H1 (cell line): ENCODE data around the gene FNDC10. TPM values are rescaled to one million over a fixed set of nuclear protein-coding genes. Genes with fewer than 3 reads are reported as not detected.

Source experiments
- CTCF ChIA-PET: fragments of 300-600 bp; sonication (Branson Sonifier 250); formaldehyde crosslinking; loops from one replicate; lab custom pipeline; 2021; ENCODE audit not compliant: partially characterized antibody; lab: Charles Lee
- POLR2A ChIA-PET: fragments of 300-600 bp; sonication (Branson Sonifier 250); formaldehyde crosslinking; loops from one replicate; lab custom pipeline; 2021; ENCODE audit warnings: inconsistent platforms; ENCODE audit not compliant: partially characterized antibody; lab: Charles Lee
- DNase-seq, 2 experiments: peaks; one replicate each; pipeline versions ENCODE4 v3.0.0 to v3.0.0-alpha.2; 2010 to 2022; ENCODE audit warnings: low spot score in 2 of 2, low read depth in 1 of 2, mixed read lengths in 1 of 2
- FAIRE-seq: peaks from 2 replicates; lab custom pipeline; 2011; peaks lifted over from hg19 to GRCh38; lab: Jason Lieb, UNC
- H2AFZ ChIP-seq: 2 replicates; pipeline ENCODE4 v1.8.1; 2012; ENCODE audit warnings: low read length, inconsistent platforms
- H2AK5ac ChIP-seq: 2 replicates; pipeline ENCODE4 v1.6.1; 2013; ENCODE audit warnings: low read depth, low read length
- H2BK120ac ChIP-seq: replicated peaks from 2 replicates; pipeline ENCODE3; 2013; ENCODE audit warnings: low read depth, low read length, inconsistent platforms
- H2BK12ac ChIP-seq: 2 replicates; pipeline ENCODE4 v1.6.1; 2013; ENCODE audit warnings: low read depth, low read length
- H2BK15ac ChIP-seq: 2 replicates; pipeline ENCODE4 v1.6.1; 2013; ENCODE audit warnings: low read length
- H2BK20ac ChIP-seq: 2 replicates; pipeline ENCODE4 v1.6.1; 2013; ENCODE audit warnings: low read length
- H2BK5ac ChIP-seq: 2 replicates; pipeline ENCODE4 v1.6.1; 2013; ENCODE audit warnings: low read depth, low read length
- H3K14ac ChIP-seq: 2 replicates; pipeline ENCODE4 v1.6.1; 2013; ENCODE audit warnings: inconsistent platforms; ENCODE audit not compliant: insufficient read length
- H3K18ac ChIP-seq: 2 replicates; pipeline ENCODE4 v1.6.1; 2013; ENCODE audit warnings: low read length; ENCODE audit errors: extremely low read depth
- H3K23ac ChIP-seq: 2 replicates; pipeline ENCODE4 v1.6.1; 2013; ENCODE audit warnings: inconsistent platforms; ENCODE audit not compliant: insufficient read length
- H3K23me2 ChIP-seq: 2 replicates; pipeline ENCODE4 v1.6.1; 2013; ENCODE audit warnings: low read depth, low read length
- H3K27ac ChIP-seq: 2 replicates; pipeline ENCODE4 v1.6.1; 2011; ENCODE audit warnings: low read depth, low read length, inconsistent platforms
- H3K27me3 ChIP-seq, 4 experiments: replicated peaks in 1 of 4; 1 replicate in 1 of 4; 2 replicates in 3 of 4; pipeline versions ENCODE4 v1.6.1 to v1.8.1; 2011 to 2013; ENCODE audit warnings: low read length in 3 of 4, mild to moderate bottlenecking in 3 of 4, inconsistent platforms in 2 of 4, mixed read lengths in 2 of 4, moderate library complexity in 1 of 4; ENCODE audit not compliant: control insufficient read depth in 3 of 4, insufficient read depth in 3 of 4; ENCODE audit errors: extremely low read depth in 1 of 4
- H3K36me3 ChIP-seq, 4 experiments: 2 replicates each; pipeline versions ENCODE4 v1.6.1 to v1.8.1; 2011 to 2013; ENCODE audit warnings: mild to moderate bottlenecking in 4 of 4, low read length in 3 of 4, moderate library complexity in 2 of 4, control low read depth in 1 of 4, inconsistent platforms in 1 of 4; ENCODE audit not compliant: insufficient read depth in 4 of 4, control insufficient read depth in 2 of 4
- H3K4ac ChIP-seq: replicated peaks from 2 replicates; pipeline ENCODE3; 2013; ENCODE audit warnings: low read length, low read depth, mixed read lengths, inconsistent platforms; ENCODE audit not compliant: insufficient read length
- H3K4me1 ChIP-seq, 4 experiments: replicated peaks in 1 of 4; 1 replicate in 1 of 4; 2 replicates in 3 of 4; pipeline versions ENCODE4 v1.6.1 to v1.8.1; 2011 to 2013; ENCODE audit warnings: low read length in 3 of 4, inconsistent platforms in 2 of 4, mixed read lengths in 1 of 4; ENCODE audit not compliant: insufficient read depth in 4 of 4, control insufficient read depth in 3 of 4
- H3K4me2 ChIP-seq, 2 experiments: 2 replicates each; pipeline versions ENCODE4 v1.6.1 to v1.8.1; 2011 to 2013; ENCODE audit warnings: low read depth in 2 of 2, low read length in 2 of 2, control low read depth in 1 of 2, inconsistent platforms in 1 of 2, mild to moderate bottlenecking in 1 of 2; ENCODE audit not compliant: insufficient read depth in 1 of 2
- H3K4me3 ChIP-seq, 4 experiments: fragments of 200-600, 300-600 bp in 1 of 4; sonication (generic), shearing (Covaris generic), sonication (Bioruptor Twin) in 1 of 4; 2 replicates each; pipeline versions ENCODE4 v1.5.1 to v1.8.1; 2011 to 2016; ENCODE audit warnings: low read length in 4 of 4, low read depth in 3 of 4, control low read depth in 2 of 4, inconsistent platforms in 2 of 4, mild to moderate bottlenecking in 2 of 4, mixed read lengths in 1 of 4, moderate library complexity in 1 of 4; ENCODE audit not compliant: insufficient read depth in 2 of 4; ENCODE audit errors: extremely low read depth in 1 of 4
- H3K56ac ChIP-seq: replicated peaks from 2 replicates; pipeline ENCODE3; 2013; ENCODE audit warnings: low read depth, mild to moderate bottlenecking, mixed read lengths, low read length, inconsistent platforms; ENCODE audit not compliant: insufficient read length
- H3K79me1 ChIP-seq: 2 replicates; pipeline ENCODE4 v1.6.1; 2013; ENCODE audit warnings: low read depth, low read length, control low read depth
- H3K79me2 ChIP-seq, 2 experiments: 2 replicates each; pipeline versions ENCODE4 v1.6.1 to v1.8.1; 2012 to 2013; ENCODE audit warnings: low read length in 2 of 2, mild to moderate bottlenecking in 2 of 2, inconsistent platforms in 1 of 2; ENCODE audit not compliant: insufficient read depth in 2 of 2, control insufficient read depth in 1 of 2
- H3K9ac ChIP-seq, 4 experiments: replicated peaks in 1 of 4; 1 replicate in 1 of 4; 2 replicates in 3 of 4; pipeline versions ENCODE4 v1.6.1 to v1.8.1; 2011 to 2013; ENCODE audit warnings: low read depth in 3 of 4, low read length in 3 of 4, control low read depth in 2 of 4, mild to moderate bottlenecking in 2 of 4, moderate library complexity in 2 of 4, inconsistent platforms in 1 of 4; ENCODE audit errors: extremely low read depth in 1 of 4
- H3K9me3 ChIP-seq, 2 experiments: 2 replicates each; pipeline versions ENCODE4 v1.6.1 to v1.8.1; 2012 to 2013; ENCODE audit warnings: mild to moderate bottlenecking in 2 of 2, moderate library complexity in 2 of 2, control low read depth in 1 of 2, inconsistent platforms in 1 of 2, low read depth in 1 of 2, low read length in 1 of 2, mixed read lengths in 1 of 2; ENCODE audit not compliant: insufficient read depth in 2 of 2
- H4K20me1 ChIP-seq, 2 experiments: replicated peaks in 1 of 2; 2 replicates each; pipeline versions ENCODE3 to v1.8.1; 2011 to 2013; ENCODE audit warnings: inconsistent platforms in 2 of 2, low read length in 2 of 2, mild to moderate bottlenecking in 1 of 2; ENCODE audit not compliant: insufficient read depth in 2 of 2, control insufficient read depth in 1 of 2
- H4K5ac ChIP-seq: 2 replicates; pipeline ENCODE4 v1.6.1; 2013; ENCODE audit warnings: low read length, low read depth, mixed read lengths, inconsistent platforms; ENCODE audit not compliant: insufficient read length
- H4K8ac ChIP-seq: 2 replicates; pipeline ENCODE4 v1.8.0; 2013; ENCODE audit warnings: mild to moderate bottlenecking, moderate library complexity, low read length, inconsistent platforms; ENCODE audit not compliant: insufficient read depth; ENCODE audit errors: extremely low read depth
- H4K91ac ChIP-seq: replicated peaks from 2 replicates; pipeline ENCODE3; 2013; ENCODE audit warnings: low read length, mixed read lengths, inconsistent platforms; ENCODE audit not compliant: insufficient read length
- ASH2L ChIP-seq: fragments of 200-600, 300-600 bp; sonication (generic); IDR thresholded peaks from one replicate; pipeline ENCODE4 v1.7.1; 2017; ENCODE audit warnings: low read length
- ATF3 ChIP-seq: IDR thresholded peaks from 2 replicates; pipeline ENCODE4 v1.6.1; 2011; ENCODE audit warnings: low read depth, mild to moderate bottlenecking, low read length; ENCODE audit not compliant: insufficient read depth
- CEBPB ChIP-seq: IDR thresholded peaks from 2 replicates; pipeline ENCODE4 v1.6.1; 2012; ENCODE audit warnings: low read depth, low read length
- EP300 ChIP-seq, 2 experiments: IDR thresholded peaks; 1 replicate in 1 of 2; 2 replicates in 1 of 2; pipeline ENCODE4 v1.6.1; 2011 to 2012; ENCODE audit warnings: low read depth in 2 of 2, low read length in 2 of 2, mild to moderate bottlenecking in 2 of 2, borderline replicate concordance in 1 of 2, inconsistent platforms in 1 of 2, moderate library complexity in 1 of 2
- GABPA ChIP-seq: IDR thresholded peaks from 2 replicates; pipeline ENCODE4 v1.6.1; 2011; ENCODE audit warnings: mild to moderate bottlenecking, low read length, moderate library complexity, borderline replicate concordance; ENCODE audit not compliant: insufficient read depth
- HDAC6 ChIP-seq: IDR thresholded peaks from one replicate; pipeline ENCODE4 v1.7.1; 2012; ENCODE audit warnings: low read depth, mild to moderate bottlenecking, inconsistent platforms, low read length, moderate library complexity
- KDM4A ChIP-seq: IDR thresholded peaks from one replicate; pipeline ENCODE4 v1.7.1; 2012; ENCODE audit warnings: low read depth, mild to moderate bottlenecking, moderate library complexity, low read length, inconsistent platforms; ENCODE audit not compliant: severe bottlenecking
- KDM5A ChIP-seq: fragments of 200-600 bp; IDR thresholded peaks from 2 replicates; pipeline ENCODE4 v1.7.1; 2012; ENCODE audit warnings: mild to moderate bottlenecking, low read length, inconsistent platforms, mixed read lengths
- PHF8 ChIP-seq: fragments of 200-600 bp; sonication (generic); conservative IDR thresholded peaks from 2 replicates; pipeline ENCODE4 v1.7.1; 2012; ENCODE audit warnings: low read depth, mild to moderate bottlenecking, inconsistent platforms, low read length, moderate library complexity
- POLR2A ChIP-seq, 2 experiments: IDR thresholded peaks; 1 replicate in 1 of 2; 2 replicates in 1 of 2; pipeline ENCODE4 v1.6.1; 2011; ENCODE audit warnings: low read depth in 2 of 2, low read length in 2 of 2, mild to moderate bottlenecking in 2 of 2; ENCODE audit errors: control extremely low read depth in 1 of 2
- SAP30 ChIP-seq: fragments of 300-600 bp; sonication (generic); IDR thresholded peaks from 2 replicates; pipeline ENCODE4 v1.7.1; 2012; ENCODE audit warnings: low read length, moderate library complexity, mild to moderate bottlenecking, inconsistent platforms; ENCODE audit not compliant: insufficient read depth, insufficient replicate concordance
- SRF ChIP-seq: IDR thresholded peaks from 2 replicates; pipeline ENCODE4 v1.6.1; 2011; ENCODE audit warnings: mild to moderate bottlenecking, low read depth, low read length, moderate library complexity
- TAF1 ChIP-seq: IDR thresholded peaks from 2 replicates; pipeline ENCODE4 v1.6.1; 2011; ENCODE audit warnings: mild to moderate bottlenecking, low read depth, low read length
- WGBS, 2 experiments: shearing (Covaris generic) in 1 of 2; methylation state at CpG; one replicate each; pipeline versions ENCODE4 v1.1.6 to v1.1.7; 2013 to 2015; ENCODE audit warnings: low lambda C conversion rate in 2 of 2, mixed read lengths in 2 of 2, inconsistent platforms in 1 of 2, low coverage in 1 of 2, missing lambda C conversion rate in 1 of 2; ENCODE audit not compliant: insufficient replicate concordance in 2 of 2, insufficient coverage in 1 of 2, insufficient read length in 1 of 2; ENCODE audit errors: extremely low coverage in 1 of 2, missing lambda C conversion rate in 1 of 2; 5-methylcytosine and 5-hydroxymethylcytosine counted together
- polyA plus RNA-seq, 7 experiments: library from polyadenylated mRNA; depleted of rRNA in 3 of 7; stranded (reverse) in 5 of 7; unstranded in 2 of 7; fragments of >200 nt in 5 of 7; fragments of 200-250 nt in 2 of 7; gene quantifications; 1 replicate in 5 of 7; 2 replicates in 1 of 7; 4 replicates in 1 of 7; pipeline versions ENCODE4 v1.2.1 to v1.2.3, GENCODE V29; 2011 to 2013; ENCODE audit warnings: missing spikeins in 2 of 7, mixed read lengths in 2 of 7
- total RNA-seq: library from RNA; stranded (reverse); fragmentation: NEBNext Ultra II Directional; extraction: Animal tissue kit (Norgen Biotek cat#: 25700); gene quantifications from 2 replicates; pipeline ENCODE4 v1.2.1, GENCODE V29; 2021

The FNDC10 gene
- total and polyA plus RNA-seq, 2 of the 8 experiments (the other 6 are each of a cell fraction or from before 2014, with no cell fraction given): 19.0 to 21.8 TPM

GRCh38 chr1:1617516-1617915 lies 17.6 kb upstream of the FNDC10 start:
- POLR2A ChIA-PET: interaction anchor here (4.6 kb wide), 1 partner anchor 13 kb away, joined by 34 read pairs; the partner anchor contains the start of gene MMP23B
- FAIRE-seq (no peak), DNase-seq (no peak)
- H2AFZ ChIP-seq: no peak overlapping the region
- H3K4me2 ChIP-seq: no peak overlapping the region; a peak in 1 of 4 replicates
- H3K14ac ChIP-seq: no peak overlapping the region
- H3K18ac ChIP-seq: no peak overlapping the region
- H3K4ac ChIP-seq: no peak overlapping the region
- peaks cover 0 to 13% (median 5%) of the 10 kb centered on the region in 4 experiments; a peak in 5 of 7 replicates for H3K4me1 ChIP-seq
- no peaks in the 10 kb centered on the region for H3K9me3 ChIP-seq
- no peak overlapping the region for H2BK5ac ChIP-seq
- no peak overlapping the region for H2BK20ac ChIP-seq
- H4K5ac ChIP-seq: no peak overlapping the region
- H3K56ac ChIP-seq: no peak overlapping the region
- H2BK15ac ChIP-seq: no peak overlapping the region
- H3K9ac ChIP-seq: no peak overlapping the region
- peaks cover 6% of the 10 kb centered on the region; the same call in 1 of the 2 replicates for H3K23me2 ChIP-seq
- no peak overlapping the region for H4K91ac ChIP-seq
- 95% methylated on average over 11 of the region's 11 CpGs; no CpG with 5 or more reads in 1 of the 2 experiments for WGBS, 2 experiments
- peaks cover 6 to 25% of the 10 kb centered on the region in 2 experiments for H4K20me1 ChIP-seq
- H3K4me3 ChIP-seq: no peak overlapping the region
- no peak overlapping the region for H2BK120ac ChIP-seq
- CTCF ChIA-PET: interaction anchor here (1.2 to 1.4 kb wide), 2 partner anchors 67 to 71 kb away, joined by 3 to 4 read pairs; no protein-coding TSS in a partner anchor
- peaks cover 3% of the 10 kb centered on the region for H3K79me1 ChIP-seq
- no peak overlapping the region for H3K23ac ChIP-seq
- H3K27ac ChIP-seq: no peak overlapping the region
- no peak overlapping the region for H4K8ac ChIP-seq
- H3K27me3 ChIP-seq: no peaks in the 10 kb centered on the region; a peak in 1 of 7 replicates
- no peaks in the 10 kb centered on the region for H3K36me3 ChIP-seq
- H2BK12ac ChIP-seq: no peak overlapping the region
- H2AK5ac ChIP-seq: no peak overlapping the region
- H3K79me2 ChIP-seq: peaks cover 0 to 13% of the 10 kb centered on the region in 2 experiments; a peak in 2 of 4 replicates
- TF ChIP-seq PHF8 (no peak), SAP30 (no peak), TAF1 (no peak), ASH2L (no peak), GABPA (no peak), KDM4A (no peak), ATF3 (no peak), SRF (no peak), CEBPB (no peak), HDAC6 (no peak), EP300 (IDR thresholded peaks at IDR 0.05; ENCODE audit: borderline replicate concordance in 1 of 2, low read depth in 2 of 2, low read length in 2 of 2) (no peak), POLR2A (IDR thresholded peaks at IDR 0.05; ENCODE audit: control extremely low read depth in 1 of 2, low read depth in 2 of 2, low read length in 2 of 2) (no peak), KDM5A (no peak)
